Thymus (tissue), 11 donors: ENCODE measurements around the gene SATB2. TPM values are rescaled to one million over a fixed set of nuclear protein-coding genes. Genes with fewer than 3 reads are reported as not detected.

Source experiments
- DNase-seq, 9 donors: peaks; one replicate each; pipeline ENCODE4 v3.0.0-alpha.2; 2013; ENCODE audit warnings: low spot score in 9 of 9, low read depth in 6 of 9, missing footprints in 1 of 9
- H3K27ac ChIP-seq, 2 donors: one replicate each; pipeline ENCODE4 v1.5.1; 2013; ENCODE audit warnings: control low read depth in 1 of 2, low read depth in 1 of 2, low read length in 1 of 2, mild to moderate bottlenecking in 1 of 2, moderate library complexity in 1 of 2
- H3K27me3 ChIP-seq, 2 donors: one replicate each; pipeline ENCODE4 v1.5.1; 2013; ENCODE audit warnings: low read length in 1 of 2; ENCODE audit not compliant: control insufficient read depth in 2 of 2, insufficient read depth in 1 of 2
- H3K36me3 ChIP-seq, 2 donors: one replicate each; pipeline ENCODE4 v1.5.1; 2013; ENCODE audit warnings: low read length in 1 of 2, mild to moderate bottlenecking in 1 of 2, moderate library complexity in 1 of 2; ENCODE audit not compliant: control insufficient read depth in 2 of 2, insufficient read depth in 2 of 2
- H3K4me1 ChIP-seq, 2 donors: one replicate each; pipeline ENCODE4 v1.5.1; 2013; ENCODE audit warnings: low read length in 2 of 2; ENCODE audit not compliant: control insufficient read depth in 2 of 2, insufficient read depth in 2 of 2
- H3K4me3 ChIP-seq, 2 donors: one replicate each; pipeline ENCODE4 v1.5.1; 2013; ENCODE audit warnings: low read length in 2 of 2, control low read depth in 1 of 2, mild to moderate bottlenecking in 1 of 2
- H3K9me3 ChIP-seq, 2 donors: one replicate each; pipeline ENCODE4 v1.5.1; 2013; ENCODE audit warnings: low read length in 1 of 2, mild to moderate bottlenecking in 1 of 2; ENCODE audit not compliant: control insufficient read depth in 2 of 2, insufficient read depth in 1 of 2
- WGBS: extraction: QIAGEN DNeasy Blood & Tissue Kit; methylation state at CpG from one replicate; pipeline ENCODE4 v1.1.7; 2013; 5-methylcytosine and 5-hydroxymethylcytosine counted together
- polyA plus RNA-seq: library from polyadenylated mRNA; stranded (reverse); fragments of 200-250 nt; gene quantifications from one replicate; pipeline ENCODE4 v1.2.3, GENCODE V29; 2013
- total RNA-seq: library from RNA; stranded (reverse); fragments of 120-200 nt; gene quantifications from one replicate; pipeline ENCODE4 v1.2.4, GENCODE V29; 2013
- donor health status: healthy.

Gene SATB2
- total and polyA plus RNA-seq, 2 donors: 0.38 to 0.73 TPM

DNA sequence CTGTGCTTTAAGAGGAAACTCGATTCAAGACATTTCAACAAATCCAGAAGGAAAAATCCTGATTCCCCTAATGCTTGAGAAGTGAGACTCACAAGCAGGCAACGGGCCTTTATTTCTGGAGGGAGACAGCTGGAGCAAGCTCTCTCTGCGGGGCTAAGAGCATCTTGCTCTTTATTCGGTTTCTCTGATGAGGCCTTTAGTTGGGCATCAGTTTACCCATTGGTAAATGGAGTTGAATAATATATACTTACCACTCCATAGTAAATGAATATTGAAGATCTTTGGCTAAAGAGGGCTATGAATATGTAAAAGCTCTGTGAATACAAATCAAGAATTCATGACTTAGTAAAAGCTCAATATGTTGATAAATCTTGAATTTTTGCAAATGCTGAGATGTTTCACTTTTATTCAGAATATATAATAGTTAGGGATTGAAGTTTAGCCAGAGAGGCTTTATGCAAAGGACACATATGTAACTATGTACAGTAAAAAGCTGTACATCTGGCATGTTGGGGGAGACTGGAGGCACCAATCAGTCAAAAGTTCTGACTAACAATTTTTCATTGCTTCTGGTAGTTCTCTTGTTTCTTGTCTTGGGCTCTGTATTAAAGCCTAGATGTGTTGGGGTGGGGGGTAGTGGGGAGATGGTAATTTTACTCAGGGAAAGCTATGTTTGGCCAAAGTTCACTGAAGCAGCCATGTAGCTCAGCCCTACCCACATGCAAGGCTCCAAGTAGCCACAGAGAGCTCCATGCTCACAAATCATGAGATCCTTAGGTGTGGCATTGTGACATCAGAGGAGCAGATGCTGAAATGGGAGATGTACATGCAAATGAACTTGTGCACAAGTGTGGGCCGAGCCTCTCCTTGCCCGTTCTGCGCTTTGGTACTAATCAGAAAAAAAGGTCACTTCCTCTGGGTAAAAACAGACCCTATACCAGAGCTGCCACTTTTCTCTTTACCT is 200.2 kb downstream of the SATB2 start:
- WGBS: 90% methylated on average over 7 of the region's 7 CpGs

GRCh38 chr2:199230091-199230490 is 227.6 kb downstream of the SATB2 start:
- Histone ChIP-seq H3K27ac (no peak overlapping the region), H3K36me3 (no peaks in the 10 kb centered on the region), H3K9me3 (peaks cover 1 to 26% of the 10 kb centered on the region in 2 donors), H3K27me3 (no peaks in the 10 kb centered on the region), H3K4me3 (no peak overlapping the region), H3K4me1 (no peaks in the 10 kb centered on the region)
- no peak for DNase-seq
- 92% methylated on average over 3 of the region's 3 CpGs for WGBS

More for the DNA sequence above, 200.2 kb downstream of the SATB2 start:
- peaks cover 0 to 2% of the 10 kb centered on the region in 2 donors for H3K9me3 ChIP-seq
- no peak overlapping the region for H3K4me3 ChIP-seq
- no peaks in the 10 kb centered on the region for H3K4me1 ChIP-seq
- no peak overlapping the region for H3K27ac ChIP-seq
- H3K36me3 ChIP-seq: no peaks in the 10 kb centered on the region
- no peak for DNase-seq
- no peaks in the 10 kb centered on the region for H3K27me3 ChIP-seq

GRCh38 chr2:199228887-199229819 is 228.6 kb downstream of the SATB2 start:
- Histone ChIP-seq H3K27me3 (no peaks in the 10 kb centered on the region), H3K36me3 (no peaks in the 10 kb centered on the region), H3K4me3 (no peak overlapping the region), H3K4me1 (no peaks in the 10 kb centered on the region), H3K27ac (no peak overlapping the region), H3K9me3 (peaks cover 1 to 34% of the 10 kb centered on the region in 2 donors)
- DNase-seq: no peak
- WGBS: 92% methylated on average over 19 of the region's 19 CpGs

- Histone ChIP-seq H3K9me3 (peaks cover 0 to 32% of the 10 kb centered on the region in 2 donors), H3K4me3 (no peak overlapping the region), H3K36me3 (no peaks in the 10 kb centered on the region), H3K27me3 (no peaks in the 10 kb centered on the region), H3K27ac (no peak overlapping the region), H3K4me1 (no peaks in the 10 kb centered on the region)
- no peak for DNase-seq
- WGBS: 94% methylated on average over 6 of the region's 6 CpGs
Observed at GRCh38 chr2:199223791-199224190, 233.9 kb downstream of the SATB2 start.

GRCh38 chr2:199220920-199221319 is 236.8 kb downstream of the SATB2 start:
- Histone ChIP-seq H3K27ac (no peak overlapping the region), H3K36me3 (no peaks in the 10 kb centered on the region), H3K4me3 (no peak overlapping the region), H3K27me3 (no peaks in the 10 kb centered on the region), H3K4me1 (no peaks in the 10 kb centered on the region), H3K9me3 (peaks cover 0 to 25% of the 10 kb centered on the region in 2 donors)
- WGBS: 86% methylated on average over 3 of the region's 3 CpGs
- DNase-seq: no peak

DNA sequence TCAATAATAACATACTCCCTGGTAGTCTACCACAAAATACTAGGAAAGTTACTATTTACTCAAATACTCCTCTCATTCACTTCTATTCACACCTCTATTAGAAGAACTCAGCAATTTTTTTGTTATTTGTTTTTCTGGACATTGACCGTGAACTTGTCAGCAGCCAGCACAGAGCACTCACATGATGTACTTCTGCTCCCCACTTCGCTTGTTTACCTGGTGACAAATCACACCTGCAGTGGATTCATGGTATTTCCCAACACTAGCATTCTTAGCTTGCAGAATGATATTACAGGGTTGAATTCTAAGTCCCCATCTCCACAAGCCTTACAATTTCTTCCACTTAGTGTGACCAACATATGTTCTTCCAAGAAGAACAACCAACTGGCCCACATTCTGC is 238.2 kb downstream of the SATB2 start:
- Histone ChIP-seq H3K27ac (no peak overlapping the region), H3K4me1 (no peaks in the 10 kb centered on the region), H3K36me3 (no peaks in the 10 kb centered on the region), H3K9me3 (peaks cover 0 to 12% of the 10 kb centered on the region in 2 donors), H3K4me3 (no peak overlapping the region), H3K27me3 (no peaks in the 10 kb centered on the region)
- no peak for DNase-seq
- 95% methylated on average over 2 of the region's 2 CpGs for WGBS
